GM23338 (cell line): Measurements from ENCODE around the gene PCDHGA5. TPM values are rescaled to one million over a fixed set of nuclear protein-coding genes. Genes with fewer than 3 reads are reported as not detected.

Experiments
- ATAC-seq: fragments of 200-7000 bp; cut with Tn5 transposase; 3 replicates; pipeline ENCODE4 v1.9.1; 2020
- DNase-seq: peaks from one replicate; pipeline ENCODE4 v3.0.0-alpha.2; 2015; ENCODE audit warnings: low spot score
- H2AFZ ChIP-seq: fragments of 200-600 bp; sonication (generic); 2 replicates; pipeline ENCODE4 v1.8.0; 2016; ENCODE audit warnings: antibody characterized with exemption, mild to moderate bottlenecking, moderate library complexity
- H3F3A ChIP-seq: fragments of 200-600 bp; sonication (generic); replicated peaks from 2 replicates; pipeline ENCODE4 v1.8.0; 2017; ENCODE audit warnings: antibody characterized with exemption, mixed run types, low read depth
- H3K27ac ChIP-seq: fragments of 200-600 bp; sonication (generic); 2 replicates; pipeline ENCODE4 v1.6.1; 2016; ENCODE audit warnings: low read depth
- H3K27me3 ChIP-seq: fragments of 200-600 bp; sonication (generic); 2 replicates; pipeline ENCODE4 v1.8.0; 2016; ENCODE audit warnings: mild to moderate bottlenecking, mixed run types, moderate library complexity; ENCODE audit not compliant: insufficient read depth
- H3K36me3 ChIP-seq: fragments of 200-600 bp; sonication (generic); 2 replicates; pipeline ENCODE4 v1.8.0; 2016; ENCODE audit warnings: mild to moderate bottlenecking; ENCODE audit not compliant: insufficient read depth
- H3K4me1 ChIP-seq: fragments of 200-600 bp; sonication (generic); 2 replicates; pipeline ENCODE4 v1.8.0; 2016; ENCODE audit warnings: mild to moderate bottlenecking, moderate library complexity; ENCODE audit not compliant: insufficient read depth
- H3K4me2 ChIP-seq: fragments of 200-600 bp; sonication (generic); 2 replicates; pipeline ENCODE4 v1.7.1; 2017; ENCODE audit warnings: mixed run types
- H3K4me3 ChIP-seq: fragments of 200-600 bp; sonication (generic); 2 replicates; pipeline ENCODE4 v1.6.1; 2016; ENCODE audit warnings: mixed run types
- H3K79me2 ChIP-seq: fragments of 200-600 bp; sonication (generic); replicated peaks from 2 replicates; pipeline ENCODE4 v1.8.0; 2017; ENCODE audit warnings: mild to moderate bottlenecking; ENCODE audit not compliant: insufficient read depth
- H3K9me2 ChIP-seq: fragments of 200-600 bp; sonication (generic); 2 replicates; pipeline ENCODE4 v1.8.0; 2017; ENCODE audit not compliant: insufficient read depth
- H4K20me1 ChIP-seq: fragments of 200-600 bp; sonication (generic); replicated peaks from 2 replicates; pipeline ENCODE4 v1.8.0; 2017; ENCODE audit warnings: mild to moderate bottlenecking; ENCODE audit not compliant: insufficient read depth
- H3K27ac Mint-ChIP-seq: 2 replicates; pipeline ENCODE4 v1.8.0; 2020; ENCODE audit warnings: inconsistent platforms, mild to moderate bottlenecking, moderate library complexity, mixed read lengths
- H3K27me3 Mint-ChIP-seq: 3 replicates; pipeline ENCODE4 v1.8.0; 2022; ENCODE audit warnings: low read depth, mild to moderate bottlenecking, moderate library complexity, mixed read lengths, inconsistent platforms; ENCODE audit not compliant: insufficient read depth, poor library complexity
- H3K36me3 Mint-ChIP-seq: 3 replicates; pipeline ENCODE4 v1.8.0; 2021; ENCODE audit warnings: low read depth, mild to moderate bottlenecking, inconsistent platforms, moderate library complexity, mixed read lengths
- H3K4me1 Mint-ChIP-seq: 3 replicates; pipeline ENCODE4 v1.8.0; 2020; ENCODE audit warnings: mild to moderate bottlenecking, inconsistent platforms, mixed read lengths
- H3K4me3 Mint-ChIP-seq: 3 replicates; pipeline ENCODE4 v1.8.0; 2021; ENCODE audit warnings: moderate library complexity, mild to moderate bottlenecking, inconsistent platforms, mixed read lengths
- H3K9me3 Mint-ChIP-seq: 3 replicates; pipeline ENCODE4 v1.8.0; 2020; ENCODE audit warnings: moderate library complexity, mild to moderate bottlenecking, inconsistent platforms, mixed read lengths
- STAT1 ChIP-seq: IDR thresholded peaks from one replicate; pipeline ENCODE4 v1.6.1; 2016; ENCODE audit warnings: antibody characterized with exemption; ENCODE audit not compliant: unreplicated experiment
- ZNF331 ChIP-seq: fragments of 250-450 bp; sonication (Bioruptor Pico); IDR thresholded peaks from 2 replicates; pipeline ENCODE4 v1.5.0; 2020; ENCODE audit warnings: low read depth, mild to moderate bottlenecking, moderate library complexity
- ZNF462 ChIP-seq: fragments of 250-450 bp; sonication (Bioruptor Pico); IDR thresholded peaks from 2 replicates; pipeline ENCODE4 v1.5.0; 2020; ENCODE audit warnings: mild to moderate bottlenecking, moderate library complexity
- polyA plus RNA-seq: library from polyadenylated mRNA; unstranded; fragments of >200 nt; fragmentation: Nextera tagmentation; extraction: Ambion mirVana; gene quantifications from 2 replicates; pipeline ENCODE4 v1.2.1, GENCODE V29; 2016
- total RNA-seq: library from RNA; depleted of rRNA; stranded (reverse); fragments of >200 nt; shearing (Covaris generic); gene quantifications from 2 replicates; pipeline ENCODE4 v1.2.3, GENCODE V29; 2014
- TF ChIP-seq, protein P1 (sequence below): IDR thresholded peaks from one replicate; pipeline ENCODE4 v1.6.1; 2018; ENCODE audit warnings: antibody characterized with exemption; ENCODE audit not compliant: unreplicated experiment

Gene PCDHGA5
- total and polyA plus RNA-seq, 2 experiments from 2014 or later = 0.55 to 3.1 TPM

GRCh38 chr5:141409598-141410306, 45.8 kb downstream of the PCDHGA5 start (continued):
- TF ChIP-seq, protein P1, sequence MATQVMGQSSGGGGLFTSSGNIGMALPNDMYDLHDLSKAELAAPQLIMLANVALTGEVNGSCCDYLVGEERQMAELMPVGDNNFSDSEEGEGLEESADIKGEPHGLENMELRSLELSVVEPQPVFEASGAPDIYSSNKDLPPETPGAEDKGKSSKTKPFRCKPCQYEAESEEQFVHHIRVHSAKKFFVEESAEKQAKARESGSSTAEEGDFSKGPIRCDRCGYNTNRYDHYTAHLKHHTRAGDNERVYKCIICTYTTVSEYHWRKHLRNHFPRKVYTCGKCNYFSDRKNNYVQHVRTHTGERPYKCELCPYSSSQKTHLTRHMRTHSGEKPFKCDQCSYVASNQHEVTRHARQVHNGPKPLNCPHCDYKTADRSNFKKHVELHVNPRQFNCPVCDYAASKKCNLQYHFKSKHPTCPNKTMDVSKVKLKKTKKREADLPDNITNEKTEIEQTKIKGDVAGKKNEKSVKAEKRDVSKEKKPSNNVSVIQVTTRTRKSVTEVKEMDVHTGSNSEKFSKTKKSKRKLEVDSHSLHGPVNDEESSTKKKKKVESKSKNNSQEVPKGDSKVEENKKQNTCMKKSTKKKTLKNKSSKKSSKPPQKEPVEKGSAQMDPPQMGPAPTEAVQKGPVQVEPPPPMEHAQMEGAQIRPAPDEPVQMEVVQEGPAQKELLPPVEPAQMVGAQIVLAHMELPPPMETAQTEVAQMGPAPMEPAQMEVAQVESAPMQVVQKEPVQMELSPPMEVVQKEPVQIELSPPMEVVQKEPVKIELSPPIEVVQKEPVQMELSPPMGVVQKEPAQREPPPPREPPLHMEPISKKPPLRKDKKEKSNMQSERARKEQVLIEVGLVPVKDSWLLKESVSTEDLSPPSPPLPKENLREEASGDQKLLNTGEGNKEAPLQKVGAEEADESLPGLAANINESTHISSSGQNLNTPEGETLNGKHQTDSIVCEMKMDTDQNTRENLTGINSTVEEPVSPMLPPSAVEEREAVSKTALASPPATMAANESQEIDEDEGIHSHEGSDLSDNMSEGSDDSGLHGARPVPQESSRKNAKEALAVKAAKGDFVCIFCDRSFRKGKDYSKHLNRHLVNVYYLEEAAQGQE = no peak

GRCh38 chr5:141411575-141411974, 47.6 kb downstream of the PCDHGA5 start:
- no peak overlapping the region for H3K27ac ChIP-seq
- H3K9me2 ChIP-seq = no peaks in the 10 kb centered on the region
- TF ChIP-seq STAT1 = no peak
- TF ChIP-seq ZNF462 (CRISPR knock-in tag) = no peak
- no peak for TF ChIP-seq ZNF331 (CRISPR knock-in tag)
- H3K4me1 ChIP-seq = peaks cover 5% of the 10 kb centered on the region
- H3K4me1 Mint-ChIP-seq = peaks cover 14% of the 10 kb centered on the region
- no peak overlapping the region for H3K4me3 Mint-ChIP-seq
- H3K27ac Mint-ChIP-seq = no peak overlapping the region
- H3K9me3 Mint-ChIP-seq = peaks cover 38% of the 10 kb centered on the region
- DNase-seq = no peak
- no peak for ATAC-seq
- no peak overlapping the region for H2AFZ ChIP-seq
- peaks cover 43% of the 10 kb centered on the region for H3K36me3 Mint-ChIP-seq
- no peak overlapping the region for H3K4me3 ChIP-seq
- H3K79me2 ChIP-seq = 0 out of 2 replicates have a peak, but pooled peaks cover 4% of the 10 kb centered on the region
- H3F3A ChIP-seq = no peaks in the 10 kb centered on the region
- peaks cover 8% of the 10 kb centered on the region for H3K27me3 ChIP-seq
- H3K36me3 ChIP-seq = no peaks in the 10 kb centered on the region
- no peak overlapping the region for H3K4me2 ChIP-seq
- peaks cover 18% of the 10 kb centered on the region for H3K27me3 Mint-ChIP-seq
- peaks cover 7% of the 10 kb centered on the region; the same call in 1 of the 2 replicates for H4K20me1 ChIP-seq
